NCI-H345 (cell line): ENCODE results near the gene PTCD3.

Experiments
- DNase-seq: peaks from one replicate; lab custom pipeline; 2025; lab: John Stamatoyannopoulos, UW

PTCD3 gene

GRCh38 chr2:86082756-86083155 is 23.3 kb upstream of the PTCD3 start:
- DNase-seq: no peak

- DNase-seq: no peak
These were observed 17.8 kb upstream of the PTCD3 start for GRCh38 chr2:86087936-86088850.

- no peak for DNase-seq
These were observed 11.8 kb upstream of the PTCD3 start for GRCh38 chr2:86094229-86094628.

- DNase-seq: no peak
These were observed 8.7 kb upstream of the PTCD3 start for GRCh38 chr2:86097114-86097896.

- no peak for DNase-seq
These were observed 8.1 kb upstream of the PTCD3 start for GRCh38 chr2:86097913-86098312.

- no peak for DNase-seq
These were observed 3.9 kb upstream of the PTCD3 start for GRCh38 chr2:86102157-86102556.

- DNase-seq: peak; percentile 92
These were observed 625 bp upstream of the PTCD3 start, which contains the start of gene POLR1A for GRCh38 chr2:86105252-86105968. POLR1A (minus strand) TSS chr2:86105886; CDS start chr2:86105776, 110 bp downstream.

GRCh38 chr2:86107031-86107430 is 996 bp downstream of the PTCD3 start:
- no peak for DNase-seq

GRCh38 chr2:86118130-86118529 is 12.1 kb downstream of the PTCD3 start:
- DNase-seq: no peak

- no peak for DNase-seq
These were observed 17.4 kb downstream of the PTCD3 start for GRCh38 chr2:86123328-86123925.

GRCh38 chr2:86124683-86125082 is 18.6 kb downstream of the PTCD3 start:
- no peak for DNase-seq

GRCh38 chr2:86134709-86135108 is 28.7 kb downstream of the PTCD3 start:
- DNase-seq: no peak

- no peak for DNase-seq
These were observed 29.6 kb downstream of the PTCD3 start for GRCh38 chr2:86135653-86136052.

- no peak for DNase-seq
These were observed 30.1 kb downstream of the PTCD3 start for GRCh38 chr2:86136141-86136540.

GRCh38 chr2:86138736-86139625 is 32.9 kb downstream of the PTCD3 start:
- no peak for DNase-seq

- no peak for DNase-seq
These were observed 33.9 kb downstream of the PTCD3 start for GRCh38 chr2:86139981-86140380.

- no peak for DNase-seq
These were observed 34.9 kb downstream of the PTCD3 start for GRCh38 chr2:86140969-86141392.

GRCh38 chr2:86142436-86143257 is 36.6 kb downstream of the PTCD3 start:
- DNase-seq: no peak

GRCh38 chr2:86143307-86143706 is 37.3 kb downstream of the PTCD3 start:
- no peak for DNase-seq
